Pancreas (tissue), 10 donors: Measurements from ENCODE around the gene SAMD11. TPM values are rescaled to one million over a fixed set of nuclear protein-coding genes. Genes with fewer than 3 reads are reported as not detected.

Experiments
- ATAC-seq, 4 donors: fragments of 200-7000 bp; cut with Tn5 transposase; one replicate each; pipeline versions ENCODE4 v1.8.0 to v1.9.1; 2020; ENCODE audit warnings: mild to moderate bottlenecking in 4 of 4, moderate library complexity in 4 of 4
- DNase-seq, 6 donors: peaks; one replicate each; pipeline ENCODE4 v3.0.0-alpha.2; 2020
- FAIRE-seq: peaks from 2 replicates; lab custom pipeline; 2012; peaks lifted over from hg19 to GRCh38; lab: Jason Lieb, UNC
- H3K27ac ChIP-seq, 4 donors: fragments of 200-600 bp; sonication (generic); 1 replicate in 3 of 4; 2 replicates in 1 of 4; pipeline versions ENCODE4 v1.5.0 to v1.8.0; 2020
- H3K27me3 ChIP-seq, 4 donors: fragments of 200-600 bp; one replicate each; pipeline ENCODE4 v1.8.0; 2021
- H3K36me3 ChIP-seq, 3 donors: fragments of 200-600 bp; sonication (generic) in 1 of 3; one replicate each; pipeline versions ENCODE4 v1.5.0 to v1.8.0; 2020 to 2021
- H3K4me1 ChIP-seq, 3 donors: fragments of 200-600 bp; one replicate each; pipeline ENCODE4 v1.8.0; 2021
- H3K4me3 ChIP-seq, 4 donors: fragments of 200-600 bp; sonication (generic) in 2 of 4; one replicate each; pipeline versions ENCODE4 v1.5.0 to v1.8.0; 2020 to 2021
- H3K9me3 ChIP-seq, 4 donors: fragments of 200-600 bp; one replicate each; pipeline ENCODE4 v1.8.0; 2021
- CTCF ChIP-seq, 4 donors: fragments of 200-600 bp; sonication (generic) in 3 of 4; IDR thresholded peaks; one replicate each; pipeline versions ENCODE4 v1.5.0 to v1.8.0; 2021; ENCODE audit warnings: antibody characterized with exemption in 4 of 4
- WGBS, 2 donors: extraction: QIAGEN DNeasy Blood & Tissue Kit; methylation state at CpG; one replicate each; pipeline ENCODE4 v1.1.7; 2013; 5-methylcytosine and 5-hydroxymethylcytosine counted together
- intact Hi-C, 3 donors: fragments of 100-400 bp; cut with DNase I; formaldehyde crosslinking; loops; one replicate each; pipeline versions ENCODE4 v1.11.1 to v1.14.2; 2022
- polyA plus RNA-seq, 2 donors: library from polyadenylated mRNA; stranded (reverse); fragments of 200-250 nt; gene quantifications; one replicate each; pipeline ENCODE4 v1.2.3, GENCODE V29; 2013
- total RNA-seq, 6 donors: library from RNA; stranded (reverse); fragmentation: NEBNext Ultra II Directional in 4 of 6; extraction: Animal tissue kit (Norgen Biotek cat#: 25700) in 4 of 6; gene quantifications; one replicate each; pipeline versions ENCODE4 v1.2.1 to v1.2.4, GENCODE V29; 2021 to 2023
- donor health status: healthy with polysubstance abuse.
- donor health status: DM: no; HTN: no; CAD: no; lungs with moderate emphysema.
- donor health status: DM: no; HTN: no; CAD: no.
- donor health status: control.
- donor health status: control.
- donor health status: Bipolar disorder and iron deficiency.
- donor health status: DM: yes; HTN: yes; CAD: no.
- donor health status: DM: no; HTN: no; CAD: no.
- donor health status: DM: no; HTN: no; CAD: no.
- donor health status: DM: yes; HTN: yes; CAD: no.

Gene SAMD11
- total and polyA plus RNA-seq, 8 donors: 0.19 to 23.7 (median 3.5) TPM

DNA sequence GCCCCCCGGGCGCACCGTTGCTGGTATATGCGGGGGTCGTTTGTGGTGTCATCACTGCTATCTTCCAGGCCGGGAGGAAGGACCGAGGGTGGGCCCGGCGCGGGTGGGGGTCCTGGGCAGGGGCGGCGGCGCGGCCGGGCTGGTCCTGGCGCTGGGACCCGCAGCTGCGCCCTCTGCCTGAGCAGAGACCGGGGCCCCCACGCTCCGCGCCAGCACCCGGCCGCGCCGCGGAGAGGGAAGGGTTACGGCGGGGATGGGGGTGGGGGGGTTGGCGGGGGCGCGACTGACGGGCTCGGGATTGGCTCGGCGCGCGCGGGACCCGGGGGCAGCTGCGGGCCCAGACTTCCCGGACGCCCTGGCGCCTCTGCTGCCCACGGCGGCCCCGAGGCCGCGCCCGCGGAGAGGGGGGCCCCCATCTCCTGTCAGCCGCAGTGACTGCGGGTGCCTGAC, 13.8 kb upstream of the SAMD11 start:
- H3K27me3 ChIP-seq: no peaks in the 10 kb centered on the region
- FAIRE-seq (no peak), DNase-seq (peak in 2 of 6 donors; percentile 54 to 58), ATAC-seq (no peak)
- H3K9me3 ChIP-seq: no peaks in the 10 kb centered on the region
- H3K36me3 ChIP-seq: no peaks in the 10 kb centered on the region
- intact Hi-C loops: no loop called here
- H3K4me1 ChIP-seq: no peaks in the 10 kb centered on the region
- TF ChIP-seq CTCF (IDR thresholded peaks at IDR 0.05): no peak
- WGBS, 2 donors: 8 to 18% methylated on average over 11 to 53 of the region's 53 CpGs
- no peak overlapping the region for H3K27ac ChIP-seq
- no peak overlapping the region for H3K4me3 ChIP-seq

GRCh38 chr1:910311-910880, 13.3 kb upstream of the SAMD11 start:
- no peaks in the 10 kb centered on the region for H3K36me3 ChIP-seq
- no peak overlapping the region for H3K4me3 ChIP-seq
- H3K27me3 ChIP-seq: no peaks in the 10 kb centered on the region
- no peak for FAIRE-seq
- intact Hi-C loops: no loop called here
- no peaks in the 10 kb centered on the region for H3K4me1 ChIP-seq
- DNase-seq: peak; percentile 4 to 78 (median 24)
- H3K27ac ChIP-seq: no peak overlapping the region
- peak in 3 of 4 donors; percentile 13 to 16 (median 16) for ATAC-seq
- no peak for TF ChIP-seq CTCF (IDR thresholded peaks at IDR 0.05)
- no peaks in the 10 kb centered on the region for H3K9me3 ChIP-seq
- 24 to 27% methylated on average over 27 to 29 of the region's 29 CpGs for WGBS, 2 donors

- no peak for FAIRE-seq
- peak; percentile 8 to 59 (median 31) for DNase-seq
- H3K27ac ChIP-seq: no peak overlapping the region
- TF ChIP-seq CTCF (IDR thresholded peaks at IDR 0.05): no peak
- no peak overlapping the region for H3K4me3 ChIP-seq
- H3K36me3 ChIP-seq: no peaks in the 10 kb centered on the region
- H3K9me3 ChIP-seq: no peaks in the 10 kb centered on the region
- peak in 3 of 4 donors; percentile 34 to 77 (median 61) for ATAC-seq
- H3K4me1 ChIP-seq: no peaks in the 10 kb centered on the region
- no peaks in the 10 kb centered on the region for H3K27me3 ChIP-seq
- intact Hi-C loops: no loop called here
- 44 to 47% methylated on average over 25 of the region's 25 CpGs for WGBS, 2 donors
Observed at GRCh38 chr1:910881-911721, 12.6 kb upstream of the SAMD11 start.

GRCh38 chr1:911875-912739, 11.6 kb upstream of the SAMD11 start:
- DNase-seq: peak in 2 of 6 donors; percentile 1 to 17
- no peak for ATAC-seq
- Histone ChIP-seq H3K36me3 (no peaks in the 10 kb centered on the region), H3K9me3 (no peaks in the 10 kb centered on the region), H3K27me3 (no peaks in the 10 kb centered on the region), H3K27ac (no peak overlapping the region), H3K4me1 (no peaks in the 10 kb centered on the region), H3K4me3 (no peak overlapping the region)
- FAIRE-seq: no peak
- no peak for TF ChIP-seq CTCF (IDR thresholded peaks at IDR 0.05)
- intact Hi-C loops: no loop called here
- WGBS, 2 donors: 64 to 69% methylated on average over 15 of the region's 15 CpGs
